ENCODE data around the gene CRTC1.
"Not testable (repeated sequence)": the region's sequence is repeated elsewhere in the genome, so short reads cannot be mapped to it uniquely, and the experiment has no call there.

CRTC1 gene

GRCh38 chr19:18669883-18670282, 13.6 kb upstream of the CRTC1 start:
- DNase-seq (ENCODE audit: low read depth in 2 of 2) = no peak

DNA sequence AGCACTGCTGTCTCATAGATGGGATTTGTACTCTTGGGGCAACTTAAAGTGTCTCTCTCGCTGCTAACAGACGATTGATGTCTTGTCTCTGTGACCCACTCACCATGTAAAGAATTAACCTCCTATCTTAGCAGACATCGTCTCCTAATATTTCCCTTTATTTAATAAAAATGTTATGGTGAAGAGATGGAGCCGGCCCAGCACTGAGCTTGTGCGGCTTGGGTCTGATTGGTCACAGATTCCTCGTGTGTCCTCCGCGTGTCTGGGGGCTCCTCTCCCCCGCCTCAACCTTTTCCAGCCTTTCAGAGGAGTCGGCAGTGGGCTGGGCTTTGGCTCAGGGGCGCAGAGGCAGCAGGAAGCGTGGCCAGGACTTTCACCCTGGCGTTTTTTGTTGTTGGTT, 13.2 kb upstream of the CRTC1 start:
- DNase-seq (ENCODE audit: low read depth in 2 of 2) = no peak

DNA sequence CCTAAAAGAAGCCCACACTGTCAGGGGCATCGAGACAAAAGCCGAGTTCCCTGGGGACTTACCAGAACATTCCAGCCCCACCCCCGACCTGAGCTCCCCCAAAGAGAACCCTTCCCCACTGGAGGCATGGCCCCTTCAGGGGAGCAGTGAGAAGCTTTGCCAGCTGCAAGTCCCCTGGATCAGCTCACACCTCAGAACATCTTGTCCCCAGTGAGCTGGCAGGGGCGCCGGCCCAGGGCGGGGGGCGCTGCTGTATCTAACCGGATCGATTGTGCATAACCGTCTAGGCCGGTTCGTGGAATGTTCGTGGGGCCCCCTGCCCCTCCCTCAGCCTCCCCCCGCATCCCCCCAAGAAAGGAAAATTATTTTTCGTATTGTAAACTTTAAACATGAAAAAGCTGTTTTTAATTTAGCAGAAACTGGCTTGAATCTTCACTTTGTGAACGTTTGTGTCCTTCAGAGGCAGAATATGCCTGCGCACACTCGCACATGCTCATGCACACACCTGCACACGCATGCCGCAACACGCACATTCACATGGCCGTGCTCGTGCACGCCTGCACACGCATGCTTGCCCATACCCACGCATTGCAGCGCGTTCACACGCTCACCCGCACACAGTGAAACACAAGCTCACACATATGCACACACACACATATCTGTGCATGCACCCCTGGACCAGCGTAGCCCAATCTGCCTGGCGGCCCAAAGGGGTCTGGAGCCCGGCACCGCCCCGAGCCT, 12.0 kb upstream of the CRTC1 start:
- no peak for DNase-seq (ENCODE audit: low read depth in 2 of 2)

- DNase-seq (ENCODE audit: low read depth in 2 of 2) = no peak
These were observed 11.4 kb upstream of the CRTC1 start for GRCh38 chr19:18672044-18672451.

GRCh38 chr19:18672606-18673337, 10.7 kb upstream of the CRTC1 start:
- no peak for DNase-seq (ENCODE audit: low read depth in 2 of 2)

DNA sequence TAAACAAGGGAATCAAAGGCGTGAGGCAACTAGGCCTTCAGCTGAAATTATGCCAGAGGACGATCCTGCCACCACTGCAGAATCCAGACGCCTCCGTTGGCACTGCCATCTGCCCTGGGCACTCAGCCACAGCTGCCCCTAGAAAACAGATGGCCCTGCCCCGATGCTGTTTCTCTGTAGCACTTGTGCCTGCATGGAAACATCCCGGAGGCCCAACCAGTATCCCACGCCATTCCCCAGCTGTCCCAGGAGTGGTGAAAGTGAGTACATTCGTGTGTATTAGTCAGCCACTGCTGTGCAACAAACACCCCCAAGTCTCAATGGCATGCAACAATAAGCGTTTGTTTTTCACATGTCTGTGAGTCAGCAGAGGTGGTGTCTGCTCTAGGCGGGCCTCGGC, 8.9 kb upstream of the CRTC1 start:
- no peak for DNase-seq (ENCODE audit: low read depth in 2 of 2)

DNA sequence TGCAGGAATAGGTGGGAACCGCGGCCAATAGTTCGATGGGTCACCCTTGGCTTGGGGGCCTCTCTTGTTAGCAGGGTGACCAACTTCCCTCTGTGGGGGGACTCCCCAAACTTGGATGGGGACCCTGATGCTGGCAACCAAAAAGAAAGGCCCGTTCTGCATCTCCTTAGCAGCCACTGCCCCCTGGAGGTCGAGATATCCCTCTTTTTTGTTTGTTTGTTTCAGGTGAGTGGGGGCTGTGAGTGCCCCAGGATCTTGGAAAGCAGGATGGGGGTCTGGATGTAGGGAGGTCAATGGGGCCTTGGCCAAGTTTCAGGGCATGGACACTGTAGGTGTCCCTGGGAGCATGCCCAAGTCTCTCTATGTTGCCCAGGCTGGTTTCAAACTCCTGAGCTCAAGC, 7.7 kb upstream of the CRTC1 start:
- no peak for DNase-seq (ENCODE audit: low read depth in 2 of 2)

GRCh38 chr19:18676692-18677091, 6.8 kb upstream of the CRTC1 start:
- DNase-seq (ENCODE audit: low read depth in 2 of 2) = no peak

- DNase-seq (ENCODE audit: low read depth in 2 of 2) = no peak
These were observed 6.3 kb upstream of the CRTC1 start for GRCh38 chr19:18677156-18677555.

- DNase-seq (ENCODE audit: low read depth in 2 of 2) = not testable (repeated sequence)
These were observed 3.3 kb upstream of the CRTC1 start for GRCh38 chr19:18680148-18680547.

- no peak for DNase-seq (ENCODE audit: low read depth in 2 of 2)
These were observed 722 bp upstream of the CRTC1 start for GRCh38 chr19:18682807-18683108.

GRCh38 chr19:18683958-18684641, 620 bp downstream of the CRTC1 start:
- no peak for DNase-seq (ENCODE audit: low read depth in 2 of 2)

DNA sequence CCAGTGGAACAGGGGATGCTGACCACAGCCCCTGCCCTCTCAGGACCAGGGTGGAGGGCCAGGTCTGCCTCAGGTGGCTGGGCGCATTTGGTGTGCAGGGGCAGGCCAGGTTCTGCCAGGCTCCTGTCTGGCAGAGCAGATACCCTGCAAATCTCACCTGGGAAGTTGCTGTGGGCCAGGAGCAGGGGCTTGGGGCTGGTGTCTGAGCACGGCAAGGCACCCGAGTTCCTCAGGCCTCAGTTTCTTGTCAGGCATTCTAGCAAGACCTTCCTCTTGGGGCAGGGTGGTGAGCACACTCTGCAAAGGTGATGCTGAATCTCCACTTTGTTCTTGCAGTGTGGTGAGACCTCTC, 1.1 kb downstream of the CRTC1 start:
- DNase-seq (ENCODE audit: low read depth in 2 of 2) = no peak

DNA sequence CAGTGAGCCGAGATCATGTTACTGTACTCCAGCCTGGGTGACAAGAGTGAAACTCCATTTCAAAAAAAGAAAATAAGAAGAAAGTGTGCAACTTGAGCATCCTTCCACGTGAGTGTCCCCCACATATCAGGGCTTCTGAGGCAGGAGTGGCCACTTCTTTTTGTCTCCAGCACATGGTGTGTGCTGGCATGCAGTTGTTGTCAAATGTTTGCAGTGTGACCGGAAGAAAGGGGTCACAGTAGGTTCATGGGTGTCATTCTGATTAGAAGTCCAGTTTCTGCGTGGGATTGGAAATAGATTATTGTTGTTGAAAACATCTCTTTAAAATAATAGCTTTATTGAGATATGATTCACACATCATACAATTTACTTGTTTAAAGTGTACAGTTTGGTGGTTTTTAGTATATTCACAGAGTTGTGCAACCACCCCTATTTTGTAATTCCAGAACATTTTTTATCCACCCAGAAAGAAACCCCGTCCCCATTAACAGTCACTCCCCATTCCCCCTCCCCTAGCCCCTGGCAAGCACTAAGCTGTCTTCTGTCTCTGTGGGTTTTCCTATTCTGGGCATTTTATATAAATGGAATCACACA, 2.2 kb downstream of the CRTC1 start:
- no peak for DNase-seq (ENCODE audit: low read depth in 2 of 2)

DNA sequence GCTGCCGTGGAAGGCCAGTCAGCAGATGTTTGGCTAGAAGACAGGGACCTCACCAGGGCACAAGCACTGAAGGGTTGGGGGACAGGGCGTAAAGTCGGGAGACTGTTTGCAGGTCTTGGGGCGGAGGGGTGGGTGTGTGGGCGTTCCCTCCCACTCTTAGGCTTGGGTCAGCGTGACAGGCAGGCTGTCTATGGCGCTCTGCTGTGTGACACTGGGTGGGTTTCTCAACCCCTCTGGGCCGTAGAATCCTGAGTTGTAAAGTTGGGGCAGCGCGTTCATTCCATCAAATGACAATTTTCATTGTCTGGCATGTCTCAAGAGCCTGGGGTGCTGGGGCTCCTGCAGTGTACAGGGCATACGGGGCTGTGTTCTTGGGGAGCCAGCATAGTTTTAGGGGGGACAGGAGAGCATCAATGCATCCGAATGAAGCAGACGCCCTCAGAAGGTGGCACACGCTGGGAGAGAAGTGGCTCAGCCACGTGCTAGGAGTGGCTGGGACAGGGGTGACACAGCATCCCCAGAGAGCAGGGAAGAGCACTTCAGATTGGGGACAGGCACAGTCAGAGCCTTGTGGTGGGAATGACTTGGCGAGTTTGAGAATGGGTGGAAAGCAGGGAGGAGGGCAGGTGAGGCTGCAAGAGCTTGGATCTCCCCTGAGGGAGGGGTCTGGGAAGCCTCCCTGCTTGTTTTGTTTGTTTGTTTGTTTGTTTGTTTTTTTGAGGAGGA, 4.4 kb downstream of the CRTC1 start:
- DNase-seq (ENCODE audit: low read depth in 2 of 2) = no peak

GRCh38 chr19:18696023-18696422, 12.5 kb downstream of the CRTC1 start:
- no peak for DNase-seq (ENCODE audit: low read depth in 2 of 2)

DNA sequence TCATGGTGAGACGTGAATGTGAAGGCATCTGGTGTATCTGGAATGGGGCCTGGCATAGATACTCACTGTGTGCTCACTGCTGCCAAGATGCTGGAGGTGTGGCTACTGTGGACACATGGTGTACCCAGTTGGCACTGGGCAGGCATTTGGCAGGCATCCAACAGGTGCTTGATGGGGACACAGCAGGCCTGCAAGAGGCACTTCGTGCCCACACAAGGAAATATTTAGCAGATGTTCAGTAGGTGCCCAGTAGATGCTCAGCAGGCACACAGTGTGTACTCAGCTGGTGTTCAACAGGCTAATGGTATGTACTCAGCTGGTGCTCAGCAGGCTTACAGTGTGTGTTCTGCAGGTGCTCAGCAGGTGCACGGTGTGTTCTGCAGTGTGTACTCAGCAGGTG, 14.2 kb downstream of the CRTC1 start:
- DNase-seq (ENCODE audit: low read depth in 2 of 2) = no peak

DNA sequence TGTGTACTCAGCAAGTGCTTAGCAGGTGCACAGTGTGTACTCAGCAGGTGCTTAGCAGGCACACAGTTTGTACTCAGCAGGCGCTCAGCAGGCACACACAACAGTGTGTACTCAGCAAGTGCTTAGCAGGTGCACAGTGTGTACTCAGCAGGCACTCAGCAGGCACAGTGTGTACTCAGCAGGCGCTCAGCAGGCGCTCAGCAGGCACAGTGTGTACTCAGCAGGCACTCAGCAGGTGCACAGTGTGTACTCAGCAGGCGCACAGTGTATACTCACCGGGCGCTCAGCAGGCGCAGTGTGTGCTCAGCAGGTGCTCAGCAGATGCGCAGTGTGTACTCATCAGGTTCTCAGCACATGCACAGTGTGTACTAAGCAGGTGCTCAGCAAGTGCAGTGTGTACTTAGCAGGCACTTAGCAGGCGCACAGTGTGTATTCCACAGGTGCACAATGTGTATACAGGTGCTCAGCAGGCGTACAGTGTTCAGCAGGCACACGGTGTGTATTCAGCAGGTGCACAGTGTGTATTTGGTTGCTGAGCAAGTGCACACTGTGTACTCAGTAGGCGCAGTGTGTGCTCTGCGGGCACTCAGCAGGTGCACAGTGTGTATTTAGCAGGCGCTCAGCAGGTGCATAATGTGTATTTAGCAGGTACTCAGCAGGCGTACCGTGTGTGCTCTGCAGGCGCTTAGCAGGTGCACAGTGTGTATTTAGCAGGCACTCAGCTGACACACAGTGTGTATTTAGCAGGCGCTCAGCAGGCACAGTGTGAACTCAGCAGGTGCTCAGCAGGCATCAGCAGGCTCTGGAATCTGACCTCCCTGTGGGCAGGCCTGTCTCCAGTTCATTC, 15.1 kb downstream of the CRTC1 start:
- DNase-seq (ENCODE audit: low read depth in 2 of 2) = no peak

DNA sequence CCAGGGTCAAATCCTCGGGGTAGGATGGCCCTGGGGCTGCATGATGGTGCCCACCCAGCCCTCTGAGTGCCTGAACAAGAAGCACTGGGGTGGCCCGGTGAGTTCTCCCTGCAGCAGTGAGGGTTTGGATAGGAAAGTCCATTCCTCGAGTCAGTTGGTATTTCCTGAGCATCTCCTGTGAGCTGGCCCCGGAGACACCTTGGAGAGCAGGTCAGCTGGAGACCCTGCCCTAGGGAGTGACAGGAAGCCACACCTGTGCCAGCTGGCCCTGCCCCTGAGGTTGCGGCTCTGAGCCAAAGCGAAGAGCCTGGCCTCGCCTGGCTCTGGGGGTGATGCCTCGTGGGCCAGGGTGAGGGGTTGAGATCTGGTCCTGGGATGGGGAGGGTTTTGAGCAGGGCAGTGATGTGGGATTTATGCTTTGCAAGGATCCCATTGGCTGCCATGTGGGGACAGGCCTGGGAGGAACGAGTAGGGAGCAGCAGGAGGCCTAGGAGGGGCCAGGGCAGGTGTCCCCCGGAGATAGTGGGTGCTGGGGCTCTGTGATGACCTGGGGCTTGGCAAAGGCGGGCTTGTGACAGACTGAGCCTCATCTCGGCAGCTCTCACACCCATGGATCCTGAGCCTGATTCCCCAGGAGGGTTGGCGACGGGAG, 16.0 kb downstream of the CRTC1 start:
- DNase-seq (ENCODE audit: low read depth in 2 of 2) = no peak

GRCh38 chr19:18700501-18701249, 17.2 kb downstream of the CRTC1 start:
- DNase-seq (ENCODE audit: low read depth in 2 of 2) = no peak
